ENCODE results near the gene BSN. TPM values are rescaled to one million over a fixed set of nuclear protein-coding genes. Genes with fewer than 3 reads are reported as not detected.

BSN gene
- total RNA-seq, 4 donors from 2014 or later, result 0.11 to 0.19 (median 0.16) TPM

DNA sequence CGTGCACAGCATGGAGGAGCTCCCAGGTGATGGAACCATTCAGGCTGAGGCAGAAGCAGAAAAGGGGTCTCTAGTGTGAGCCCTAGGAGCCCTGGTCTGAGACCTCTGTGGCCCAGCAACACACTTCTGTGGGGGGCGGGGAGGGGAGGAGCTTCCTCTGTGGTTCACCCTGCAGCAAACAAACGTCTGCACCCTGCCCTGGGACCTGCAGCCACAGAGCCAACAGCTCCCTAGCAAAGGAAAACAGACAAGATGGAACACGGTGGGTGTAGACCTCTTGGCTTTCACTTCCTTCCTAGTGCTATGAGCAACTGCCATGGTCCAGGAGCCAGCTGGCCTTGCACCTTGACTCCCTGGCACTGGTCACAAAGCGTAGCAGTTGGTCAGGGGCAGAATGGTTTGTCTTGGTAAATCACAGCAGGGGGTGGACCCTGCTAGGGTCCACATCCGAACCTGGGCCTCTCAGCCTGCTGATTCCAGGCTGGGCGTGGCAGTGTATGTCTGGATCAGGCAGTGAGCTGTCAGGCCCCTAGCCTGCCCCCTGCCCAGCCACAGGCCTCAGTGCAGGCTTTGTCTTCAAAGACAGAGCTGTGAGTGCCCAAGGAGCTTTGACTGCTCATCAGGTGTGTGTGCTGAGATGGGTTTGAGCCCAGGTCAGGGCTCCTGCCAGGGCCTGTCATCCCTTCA lies 158.5 kb downstream of the BSN start:
- Histone ChIP-seq H3K27ac (no peak overlapping the region), H3K36me3 (peaks cover 0 to 59% (median 9%) of the 10 kb centered on the region in 3 donors), H3K27me3 (no peaks in the 10 kb centered on the region), H3K4me3 (no peak overlapping the region), H3K9me3 (no peaks in the 10 kb centered on the region), H3K4me1 (peaks cover 0 to 5% (median 0%) of the 10 kb centered on the region in 3 donors)
- 48% methylated on average over 6 of the region's 7 CpGs; no CpG with 5 or more reads in 1 of the 2 donors for WGBS, 2 donors
- no peak for DNase-seq
- intact Hi-C loops (cut with DNase I), result no loop called here
- no peak for TF ChIP-seq POLR2A (IDR thresholded peaks at IDR 0.05)
- TF ChIP-seq, protein P1, sequence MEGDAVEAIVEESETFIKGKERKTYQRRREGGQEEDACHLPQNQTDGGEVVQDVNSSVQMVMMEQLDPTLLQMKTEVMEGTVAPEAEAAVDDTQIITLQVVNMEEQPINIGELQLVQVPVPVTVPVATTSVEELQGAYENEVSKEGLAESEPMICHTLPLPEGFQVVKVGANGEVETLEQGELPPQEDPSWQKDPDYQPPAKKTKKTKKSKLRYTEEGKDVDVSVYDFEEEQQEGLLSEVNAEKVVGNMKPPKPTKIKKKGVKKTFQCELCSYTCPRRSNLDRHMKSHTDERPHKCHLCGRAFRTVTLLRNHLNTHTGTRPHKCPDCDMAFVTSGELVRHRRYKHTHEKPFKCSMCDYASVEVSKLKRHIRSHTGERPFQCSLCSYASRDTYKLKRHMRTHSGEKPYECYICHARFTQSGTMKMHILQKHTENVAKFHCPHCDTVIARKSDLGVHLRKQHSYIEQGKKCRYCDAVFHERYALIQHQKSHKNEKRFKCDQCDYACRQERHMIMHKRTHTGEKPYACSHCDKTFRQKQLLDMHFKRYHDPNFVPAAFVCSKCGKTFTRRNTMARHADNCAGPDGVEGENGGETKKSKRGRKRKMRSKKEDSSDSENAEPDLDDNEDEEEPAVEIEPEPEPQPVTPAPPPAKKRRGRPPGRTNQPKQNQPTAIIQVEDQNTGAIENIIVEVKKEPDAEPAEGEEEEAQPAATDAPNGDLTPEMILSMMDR (IDR thresholded peaks at IDR 0.05), result no peak

DNA sequence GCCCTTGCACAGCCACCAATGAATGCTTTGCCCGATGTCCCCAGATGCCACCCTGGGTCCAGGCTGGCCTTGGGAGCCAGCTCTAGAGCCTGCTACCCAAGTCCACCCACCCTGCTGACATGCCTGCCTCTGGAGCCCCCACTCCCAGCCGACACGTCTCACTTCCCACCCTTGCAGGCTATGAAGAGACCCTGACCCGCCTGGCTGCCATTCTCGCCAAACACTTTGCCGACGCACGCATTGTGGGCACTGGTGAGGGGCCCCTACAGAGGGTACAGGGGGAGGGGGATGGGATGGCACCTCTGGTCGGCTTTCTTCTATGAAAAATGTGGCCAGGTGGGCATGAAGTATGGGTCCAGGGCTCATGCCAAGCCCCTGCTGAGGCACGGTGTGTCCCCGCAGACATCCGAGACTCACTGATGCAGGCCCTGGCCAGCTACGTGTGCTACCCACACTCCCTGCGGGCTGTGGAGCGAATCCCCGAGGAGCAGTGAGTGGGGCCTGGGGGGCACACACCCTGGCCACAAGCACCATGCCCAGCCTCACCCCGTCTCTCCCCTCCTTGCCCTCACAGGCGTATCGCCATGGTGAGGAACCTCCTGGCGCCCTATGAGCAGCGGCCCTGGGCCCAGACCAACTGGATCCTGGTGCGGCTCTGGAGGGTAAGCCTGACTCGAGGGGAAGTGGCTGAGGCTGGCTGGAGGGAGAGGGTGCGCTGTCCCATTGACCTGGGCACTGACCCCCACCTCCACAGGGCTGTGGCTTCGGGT lies 159.2 kb downstream of the BSN start:
- no peak for DNase-seq
- intact Hi-C loops (cut with DNase I), result no loop called here
- Histone ChIP-seq H3K36me3 (peaks cover 0 to 59% (median 9%) of the 10 kb centered on the region in 3 donors), H3K27me3 (no peaks in the 10 kb centered on the region), H3K27ac (no peak overlapping the region), H3K9me3 (no peaks in the 10 kb centered on the region), H3K4me1 (peaks cover 3 to 12% (median 4%) of the 10 kb centered on the region in 3 donors), H3K4me3 (no peak overlapping the region)
- WGBS, 2 donors, result 100% methylated on average over 3 of the region's 25 CpGs; no CpG with 5 or more reads in 1 of the 2 donors
- no peak for TF ChIP-seq POLR2A (IDR thresholded peaks at IDR 0.05)
- TF ChIP-seq, protein P1 (IDR thresholded peaks at IDR 0.05), result no peak

DNA sequence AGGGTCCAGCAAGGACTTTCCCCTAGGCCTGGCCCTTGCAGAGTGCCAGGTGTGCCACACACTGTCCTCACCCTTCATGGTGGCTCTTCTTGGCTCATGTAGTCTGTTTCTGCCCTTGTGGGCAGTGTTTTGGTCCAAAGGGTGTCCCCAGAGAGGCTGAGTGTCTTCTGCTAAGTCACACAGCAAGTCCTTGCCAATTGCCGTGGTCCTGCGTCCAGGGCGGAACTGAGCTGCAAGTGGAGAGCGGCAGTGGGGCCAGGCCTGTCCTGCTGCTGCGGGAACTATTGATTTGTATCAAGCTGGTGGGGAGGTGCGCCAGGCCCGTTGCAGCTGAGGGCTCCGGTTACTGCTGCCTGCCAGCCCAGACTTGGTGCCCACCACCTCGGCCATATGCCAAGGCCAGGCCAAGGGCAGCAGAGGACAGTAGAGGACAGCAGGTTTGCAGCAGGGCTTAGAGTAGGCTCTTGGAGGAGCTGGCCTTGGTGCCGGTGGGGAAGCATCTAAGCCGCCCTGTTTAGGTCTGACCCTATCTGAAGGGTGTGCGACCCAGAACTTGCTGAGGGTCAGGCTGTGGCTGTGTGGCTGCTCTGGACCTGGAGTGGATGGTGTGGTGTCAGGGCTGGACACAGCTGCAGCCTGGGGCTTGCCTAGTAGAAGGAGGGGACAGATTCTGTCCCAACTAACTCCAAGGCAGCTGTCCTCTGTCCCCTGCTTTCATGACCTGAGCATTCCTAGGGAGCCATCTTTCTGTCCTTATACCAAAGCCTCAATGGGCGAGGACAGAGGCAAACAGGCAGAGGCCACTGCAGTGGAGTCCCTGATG lies 160.7 kb downstream of the BSN start:
- Histone ChIP-seq H3K4me1 (peaks cover 14 to 26% (median 17%) of the 10 kb centered on the region in 3 donors), H3K9me3 (no peaks in the 10 kb centered on the region), H3K36me3 (peaks cover 0 to 59% (median 9%) of the 10 kb centered on the region in 3 donors), H3K4me3 (no peak overlapping the region), H3K27me3 (no peaks in the 10 kb centered on the region), H3K27ac (no peak overlapping the region)
- 95% methylated on average over 3 of the region's 13 CpGs; no CpG with 5 or more reads in 1 of the 2 donors for WGBS, 2 donors
- TF ChIP-seq POLR2A (IDR thresholded peaks at IDR 0.05), result no peak
- TF ChIP-seq, protein P1 (IDR thresholded peaks at IDR 0.05), result no peak
- no peak for DNase-seq
- intact Hi-C loops (cut with DNase I), result no loop called here

DNA sequence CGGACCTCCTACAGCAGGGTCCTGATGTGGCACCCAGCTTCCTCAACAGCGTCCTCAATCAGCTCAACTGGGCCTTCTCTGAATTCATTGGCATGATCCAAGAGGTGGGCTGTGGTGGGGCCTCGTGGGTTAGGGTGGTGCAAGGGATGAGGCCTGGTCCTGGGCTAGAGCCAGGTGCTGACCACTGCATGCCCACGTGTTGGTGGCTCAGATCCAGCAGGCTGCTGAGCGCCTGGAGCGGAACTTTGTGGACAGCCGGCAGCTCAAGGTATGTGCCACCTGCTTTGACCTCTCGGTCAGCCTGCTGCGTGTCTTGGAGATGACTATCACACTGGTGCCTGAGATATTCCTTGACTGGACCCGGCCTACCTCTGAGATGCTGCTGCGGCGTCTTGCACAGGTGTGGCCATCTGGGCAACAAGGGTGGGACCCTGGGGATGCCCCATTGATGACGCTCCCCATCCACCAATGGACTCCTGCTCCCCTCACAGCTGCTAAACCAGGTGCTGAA lies 161.4 kb downstream of the BSN start:
- no peak for DNase-seq
- 100% methylated on average over 5 to 8 of the region's 13 CpGs for WGBS, 2 donors
- Histone ChIP-seq H3K27me3 (no peaks in the 10 kb centered on the region), H3K36me3 (peaks cover 0 to 63% (median 9%) of the 10 kb centered on the region in 3 donors), H3K4me3 (no peak overlapping the region), H3K27ac (no peak overlapping the region), H3K4me1 (peaks cover 15 to 34% (median 18%) of the 10 kb centered on the region in 3 donors), H3K9me3 (no peaks in the 10 kb centered on the region)
- TF ChIP-seq POLR2A (IDR thresholded peaks at IDR 0.05), result no peak
- intact Hi-C loops (cut with DNase I), result no loop called here

DNA sequence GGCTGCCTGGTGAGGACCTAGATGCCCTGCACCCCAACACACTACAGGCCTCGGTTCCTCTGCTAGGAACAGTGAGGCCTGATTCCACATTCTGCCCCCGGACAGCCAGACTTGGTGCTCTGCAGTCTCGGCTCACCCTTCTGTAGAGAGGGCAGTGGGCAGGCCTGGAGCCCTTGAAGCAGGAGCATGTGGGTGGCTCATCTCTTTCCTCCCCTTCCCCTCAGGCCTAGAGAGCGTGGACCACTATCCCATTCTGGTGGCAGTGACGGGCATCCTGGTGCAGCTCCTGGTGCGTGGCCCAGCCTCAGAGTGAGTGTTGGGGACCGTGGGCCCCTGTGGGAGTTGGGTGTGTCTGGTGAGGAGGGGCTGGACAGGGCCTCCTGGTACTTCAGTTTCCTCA lies 161.9 kb downstream of the BSN start:
- intact Hi-C loops (cut with DNase I), result no loop called here
- Histone ChIP-seq H3K4me3 (no peak overlapping the region), H3K36me3 (peaks cover 0 to 65% (median 9%) of the 10 kb centered on the region in 3 donors), H3K27me3 (no peaks in the 10 kb centered on the region), H3K9me3 (no peaks in the 10 kb centered on the region), H3K27ac (no peak overlapping the region), H3K4me1 (peaks cover 15 to 39% (median 18%) of the 10 kb centered on the region in 3 donors)
- 100% methylated on average over 1 of the region's 7 CpGs; no CpG with 5 or more reads in 1 of the 2 donors for whole genome bisulfite sequencing, 2 donors
- DNase-seq, result no peak
- TF ChIP-seq, protein P1 (IDR thresholded peaks at IDR 0.05), result no peak
- TF ChIP-seq POLR2A (IDR thresholded peaks at IDR 0.05), result no peak
